Keratinocyte (primary cell): Measurements from ENCODE around the gene CCDC127. TPM values are rescaled to one million over a fixed set of nuclear protein-coding genes. Genes with fewer than 3 reads are reported as not detected.

ENCODE experiments used
- DNase-seq: peaks from one replicate; pipeline ENCODE4 v3.0.0-alpha.2; 2011; ENCODE audit warnings: low read depth, missing footprints, low spot score
- FAIRE-seq: peaks from 2 replicates; lab custom pipeline; 2011; peaks lifted over from hg19 to GRCh38; lab: Jason Lieb, UNC
- H2AFZ ChIP-seq: 2 replicates; pipeline ENCODE4 v1.6.0; 2012; ENCODE audit warnings: low read length, control low read depth, inconsistent platforms; ENCODE audit not compliant: control insufficient read depth
- H3K27ac ChIP-seq: 2 replicates; pipeline ENCODE4 v1.5.1; 2011; ENCODE audit warnings: low read length; ENCODE audit not compliant: control insufficient read depth, insufficient read depth
- H3K27me3 ChIP-seq: 3 replicates; pipeline ENCODE4 v1.6.0; 2011; ENCODE audit warnings: low read length; ENCODE audit not compliant: control insufficient read depth, insufficient read depth; ENCODE audit errors: extremely low read depth
- H3K36me3 ChIP-seq, 2 experiments: 2 replicates in 1 of 2; 3 replicates in 1 of 2; pipeline ENCODE4 v1.5.1; 2011; ENCODE audit warnings: low read length in 2 of 2, mild to moderate bottlenecking in 1 of 2; ENCODE audit not compliant: control insufficient read depth in 2 of 2, insufficient read depth in 2 of 2; ENCODE audit errors: extremely low read depth in 1 of 2
- H3K4me1 ChIP-seq: 3 replicates; pipeline ENCODE4 v1.5.1; 2011; ENCODE audit warnings: low read length; ENCODE audit not compliant: control insufficient read depth, insufficient read depth; ENCODE audit errors: extremely low read depth
- H3K4me2 ChIP-seq: 3 replicates; pipeline ENCODE4 v1.6.0; 2011; ENCODE audit warnings: low read depth, low read length; ENCODE audit not compliant: control insufficient read depth, insufficient read depth; ENCODE audit errors: extremely low read depth
- H3K4me3 ChIP-seq, 3 experiments: fragments of 200-600 bp in 1 of 3; sonication (generic) in 1 of 3; 2 replicates in 2 of 3; 3 replicates in 1 of 3; pipeline ENCODE4 v1.5.1; 2011 to 2016; ENCODE audit warnings: low read length in 3 of 3, mild to moderate bottlenecking in 3 of 3, control low read depth in 2 of 3, inconsistent platforms in 1 of 3, low read depth in 1 of 3, mixed read lengths in 1 of 3, mixed run types in 1 of 3, moderate library complexity in 1 of 3; ENCODE audit not compliant: control insufficient read depth in 2 of 3, insufficient read depth in 2 of 3; ENCODE audit errors: extremely low read depth in 1 of 3
- H3K79me2 ChIP-seq: 2 replicates; pipeline ENCODE4 v1.6.0; 2012; ENCODE audit warnings: low read length; ENCODE audit not compliant: control insufficient read depth, insufficient read depth
- H3K9ac ChIP-seq: 3 replicates; pipeline ENCODE4 v1.6.0; 2011; ENCODE audit warnings: low read length; ENCODE audit not compliant: control insufficient read depth, insufficient read depth; ENCODE audit errors: extremely low read depth
- H3K9me1 ChIP-seq: 3 replicates; pipeline ENCODE4 v1.6.0; 2011; ENCODE audit warnings: low read length; ENCODE audit not compliant: control insufficient read depth, insufficient read depth; ENCODE audit errors: extremely low read depth
- H3K9me3 ChIP-seq: 2 replicates; pipeline ENCODE4 v1.5.1; 2012; ENCODE audit warnings: low read depth, low read length; ENCODE audit not compliant: control insufficient read depth
- H4K20me1 ChIP-seq: 3 replicates; pipeline ENCODE4 v1.6.0; 2011; ENCODE audit warnings: low read length; ENCODE audit not compliant: control insufficient read depth, insufficient read depth; ENCODE audit errors: extremely low read depth
- CTCF ChIP-seq, 3 experiments: IDR thresholded peaks in 1 of 3; conservative IDR thresholded peaks in 1 of 3; optimal IDR thresholded peaks in 1 of 3; 2 replicates in 2 of 3; 3 replicates in 1 of 3; pipeline versions ENCODE3 to v1.5.1; 2011; ENCODE audit warnings: low read length in 3 of 3, mild to moderate bottlenecking in 3 of 3, moderate library complexity in 2 of 3, control low read depth in 1 of 3, inconsistent platforms in 1 of 3; ENCODE audit not compliant: insufficient read depth in 2 of 3; ENCODE audit errors: extremely low read depth in 1 of 3
- EZH2 ChIP-seq: IDR thresholded peaks from one replicate; pipeline ENCODE4 v1.6.1; 2012; ENCODE audit warnings: inconsistent platforms, mild to moderate bottlenecking, low read length, moderate library complexity
- dilution Hi-C: fragments of 300-500 bp; cut with MboI; formaldehyde crosslinking; loops from one replicate; pipeline ENCODE4 v1.7.0; 2020; ENCODE audit warnings: low sequenced_read_pairs; ENCODE audit not compliant: extremely low pct_ligation_motif_present
- polyA plus RNA-seq, 5 experiments: library from polyadenylated mRNA; depleted of rRNA in 3 of 5; stranded (reverse) in 3 of 5; stranded (forward) in 1 of 5; unstranded in 1 of 5; fragments of >200 nt; gene quantifications; 1 replicate in 1 of 5; 2 replicates in 3 of 5; 3 replicates in 1 of 5; pipeline versions ENCODE4 v1.2.1 to v1.2.3, GENCODE V29; 2011 to 2012; ENCODE audit warnings: missing spikeins in 2 of 5, low read depth in 1 of 5, low replicate concordance in 1 of 5

CCDC127 gene
- polyA plus RNA-seq, 1 donor (not counting 4 experiments of a cell fraction or from before 2014, with no cell fraction given): 4.9 TPM

- Histone ChIP-seq H3K27ac (no peak overlapping the region), H3K27me3 (no peaks in the 10 kb centered on the region), H4K20me1 (no peaks in the 10 kb centered on the region), H3K4me1 (no peaks in the 10 kb centered on the region), H2AFZ (no peak overlapping the region), H3K9me3 (no peaks in the 10 kb centered on the region), H3K4me2 (no peak overlapping the region), H3K9ac (no peak overlapping the region), H3K79me2 (no peaks in the 10 kb centered on the region), H3K9me1 (no peaks in the 10 kb centered on the region), H3K36me3 (no peaks in the 10 kb centered on the region), H3K4me3 (no peak overlapping the region)
- dilution Hi-C loops: no loop called here
- no peak for DNase-seq
- no peak for TF ChIP-seq EZH2
- TF ChIP-seq CTCF (optimal IDR thresholded peaks at IDR 0.05 in 1 of 3, IDR thresholded peaks at IDR 0.05 in 1 of 3, conservative IDR thresholded peaks at IDR 0.05 in 1 of 3; ENCODE audit: extremely low read depth in 1 of 3, insufficient read depth in 2 of 3, low read length in 3 of 3): no peak
- FAIRE-seq: no peak
Measured at GRCh38 chr5:169071-169727, 48.8 kb downstream of the CCDC127 start.

DNA sequence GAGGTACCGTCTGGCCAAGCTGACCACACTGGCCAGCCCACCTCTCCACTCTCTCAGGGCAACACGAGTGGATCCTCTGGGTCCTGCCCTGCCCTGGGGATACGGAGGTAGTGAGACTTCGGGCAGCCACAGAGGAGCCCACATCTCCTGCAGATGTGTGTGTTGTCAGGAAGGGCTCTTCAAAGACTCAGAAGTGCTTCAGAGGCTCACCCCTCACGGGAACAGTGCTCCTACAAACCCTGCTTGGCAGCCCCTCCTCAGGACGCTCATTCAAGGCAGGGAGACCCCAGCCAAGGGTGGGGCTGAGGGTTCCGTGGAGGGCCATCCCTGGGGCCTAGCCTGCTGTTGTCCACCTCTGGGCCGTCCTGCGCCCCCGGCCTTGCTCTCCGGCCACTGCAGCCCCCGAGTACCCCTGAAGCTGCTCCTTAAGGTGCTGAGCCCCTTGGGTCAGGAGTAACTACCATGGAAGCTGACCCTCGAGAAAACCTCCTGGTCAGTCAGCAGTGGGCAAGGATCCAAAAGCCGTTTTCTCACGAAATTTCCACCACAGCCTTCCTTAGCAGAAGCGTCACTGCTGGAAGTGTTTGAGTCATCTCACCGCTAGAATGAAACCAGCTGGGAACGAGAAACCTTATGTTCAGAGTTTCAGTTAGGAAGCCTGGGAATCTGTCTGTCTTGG is 49.8 kb downstream of the CCDC127 start:
- H3K4me2 ChIP-seq: no peak overlapping the region
- H3K27me3 ChIP-seq: no peaks in the 10 kb centered on the region
- H3K9ac ChIP-seq: no peak overlapping the region
- TF ChIP-seq CTCF (optimal IDR thresholded peaks at IDR 0.05 in 1 of 3, IDR thresholded peaks at IDR 0.05 in 1 of 3, conservative IDR thresholded peaks at IDR 0.05 in 1 of 3; ENCODE audit: extremely low read depth in 1 of 3, insufficient read depth in 2 of 3, low read length in 3 of 3): no peak
- H3K79me2 ChIP-seq: no peaks in the 10 kb centered on the region
- H2AFZ ChIP-seq: no peak overlapping the region
- H3K4me1 ChIP-seq: no peaks in the 10 kb centered on the region
- H3K9me1 ChIP-seq: no peaks in the 10 kb centered on the region
- FAIRE-seq (no peak), DNase-seq (no peak)
- dilution Hi-C loops: no loop called here
- H4K20me1 ChIP-seq: no peaks in the 10 kb centered on the region
- no peak overlapping the region for H3K27ac ChIP-seq
- no peaks in the 10 kb centered on the region for H3K36me3 ChIP-seq
- H3K4me3 ChIP-seq: no peak overlapping the region
- H3K9me3 ChIP-seq: no peaks in the 10 kb centered on the region
